H9 (cell line): ENCODE results near the gene FPR2. TPM values are rescaled to one million over a fixed set of nuclear protein-coding genes. Genes with fewer than 3 reads are reported as not detected.

Source experiments
- DNase-seq: peaks from one replicate; pipeline ENCODE4 v3.0.0-alpha.2; 2017
- H2AFZ ChIP-seq: one replicate; pipeline ENCODE4 v1.6.1; 2013; ENCODE audit warnings: mild to moderate bottlenecking, low read length, control low read depth, moderate library complexity
- H2AK5ac ChIP-seq: 2 replicates; pipeline ENCODE4 v1.6.1; 2013; ENCODE audit warnings: low read length, control low read depth, mixed read lengths; ENCODE audit not compliant: insufficient read length
- H2BK120ac ChIP-seq: one replicate; pipeline ENCODE4 v1.6.1; 2013; ENCODE audit warnings: low read depth, mild to moderate bottlenecking, low read length, control low read depth, inconsistent platforms; ENCODE audit not compliant: poor library complexity, severe bottlenecking
- H2BK12ac ChIP-seq: 2 replicates; pipeline ENCODE4 v1.6.1; 2013; ENCODE audit warnings: low read length, control low read depth, mixed read lengths, low read depth; ENCODE audit not compliant: insufficient read length
- H2BK15ac ChIP-seq: 2 replicates; pipeline ENCODE4 v1.6.1; 2013; ENCODE audit warnings: low read depth, low read length, control low read depth
- H2BK20ac ChIP-seq: one replicate; pipeline ENCODE4 v1.6.1; 2013; ENCODE audit warnings: low read depth, mild to moderate bottlenecking, low read length, control low read depth, inconsistent platforms; ENCODE audit not compliant: poor library complexity, severe bottlenecking
- H2BK5ac ChIP-seq: 2 replicates; pipeline ENCODE4 v1.6.1; 2013; ENCODE audit warnings: low read length, control low read depth, mixed read lengths; ENCODE audit not compliant: insufficient read length
- H3K14ac ChIP-seq: 2 replicates; pipeline ENCODE4 v1.6.1; 2013; ENCODE audit warnings: low read length, control low read depth; ENCODE audit not compliant: insufficient read depth
- H3K18ac ChIP-seq: 2 replicates; pipeline ENCODE4 v1.6.1; 2013; ENCODE audit warnings: low read depth, mild to moderate bottlenecking, mixed read lengths, low read length, control low read depth; ENCODE audit not compliant: insufficient read length
- H3K23ac ChIP-seq: 2 replicates; pipeline ENCODE4 v1.6.1; 2013; ENCODE audit warnings: low read length, control low read depth, mixed read lengths, low read depth; ENCODE audit not compliant: insufficient read length
- H3K23me2 ChIP-seq: 2 replicates; pipeline ENCODE4 v1.6.1; 2013; ENCODE audit warnings: low read depth, mild to moderate bottlenecking, mixed read lengths, low read length, control low read depth; ENCODE audit not compliant: insufficient read length, poor library complexity, severe bottlenecking
- H3K27ac ChIP-seq: 2 replicates; pipeline ENCODE4 v1.5.1; 2013; ENCODE audit warnings: low read length, control low read depth, mixed read lengths, low read depth; ENCODE audit not compliant: insufficient read length
- H3K27me3 ChIP-seq: 2 replicates; pipeline ENCODE4 v1.6.1; 2013; ENCODE audit warnings: low read length, control low read depth, inconsistent platforms; ENCODE audit not compliant: insufficient read depth
- H3K4ac ChIP-seq: 2 replicates; pipeline ENCODE4 v1.6.1; 2013; ENCODE audit warnings: low read depth, mild to moderate bottlenecking, control low read depth, inconsistent platforms, low read length, moderate library complexity
- H3K4me1 ChIP-seq: 2 replicates; pipeline ENCODE4 v1.6.1; 2013; ENCODE audit warnings: low read length, control low read depth, inconsistent platforms; ENCODE audit not compliant: insufficient read depth
- H3K4me2 ChIP-seq: 2 replicates; pipeline ENCODE4 v1.6.1; 2013; ENCODE audit warnings: low read length, control low read depth, mixed read lengths; ENCODE audit not compliant: insufficient read length, insufficient read depth
- H3K56ac ChIP-seq: 2 replicates; pipeline ENCODE4 v1.6.1; 2013; ENCODE audit warnings: low read depth, mild to moderate bottlenecking, mixed read lengths, low read length, control low read depth; ENCODE audit not compliant: insufficient read length
- H3K79me1 ChIP-seq: 2 replicates; pipeline ENCODE4 v1.6.1; 2013; ENCODE audit warnings: low read depth, mild to moderate bottlenecking, moderate library complexity, low read length, control low read depth, inconsistent platforms; ENCODE audit not compliant: insufficient read depth, poor library complexity, severe bottlenecking
- H3K79me2 ChIP-seq: 2 replicates; pipeline ENCODE4 v1.6.1; 2013; ENCODE audit warnings: low read length, control low read depth, inconsistent platforms; ENCODE audit not compliant: insufficient read depth
- H3K9ac ChIP-seq: 2 replicates; pipeline ENCODE4 v1.6.1; 2013; ENCODE audit warnings: low read length, control low read depth, mixed read lengths; ENCODE audit not compliant: insufficient read length; ENCODE audit errors: extremely low read depth
- H3K9me3 ChIP-seq: one replicate; pipeline ENCODE4 v1.6.1; 2013; ENCODE audit warnings: low read depth, low read length, inconsistent platforms; ENCODE audit not compliant: control insufficient read depth
- H3T11ph ChIP-seq: one replicate; pipeline ENCODE4 v1.6.1; 2013; ENCODE audit warnings: mild to moderate bottlenecking, low read length, control low read depth, inconsistent platforms
- H4K20me1 ChIP-seq: one replicate; pipeline ENCODE4 v1.6.1; 2013; ENCODE audit not compliant: control insufficient read depth, insufficient read length, insufficient read depth
- H4K5ac ChIP-seq: 2 replicates; pipeline ENCODE4 v1.6.1; 2013; ENCODE audit warnings: low read depth, mild to moderate bottlenecking, mixed read lengths, low read length, control low read depth; ENCODE audit not compliant: insufficient read length
- H4K8ac ChIP-seq: replicated peaks from 2 replicates; pipeline ENCODE4 v1.6.1; 2013; ENCODE audit warnings: low read length, control low read depth, mixed read lengths, low read depth; ENCODE audit not compliant: insufficient read length
- H4K91ac ChIP-seq: 2 replicates; pipeline ENCODE4 v1.6.1; 2013; ENCODE audit warnings: low read depth, mild to moderate bottlenecking, moderate library complexity, mixed read lengths, low read length, control low read depth; ENCODE audit not compliant: insufficient read length
- H3K27ac Mint-ChIP-seq, 3 experiments: 2 replicates in 2 of 3; 3 replicates in 1 of 3; pipeline ENCODE4 v1.8.0; 2020 to 2021; ENCODE audit warnings: mixed read lengths in 3 of 3, mild to moderate bottlenecking in 1 of 3, moderate library complexity in 1 of 3
- H3K27me3 Mint-ChIP-seq: 2 replicates; pipeline ENCODE4 v1.8.0; 2021; ENCODE audit warnings: low read depth, mild to moderate bottlenecking, moderate library complexity, mixed read lengths
- H3K36me3 Mint-ChIP-seq, 3 experiments: 2 replicates in 2 of 3; 3 replicates in 1 of 3; pipeline ENCODE4 v1.8.0; 2020 to 2021; ENCODE audit warnings: low read depth in 3 of 3, mixed read lengths in 3 of 3; ENCODE audit not compliant: insufficient read depth in 1 of 3
- H3K4me1 Mint-ChIP-seq, 2 experiments: 2 replicates each; pipeline ENCODE4 v1.8.0; 2020; ENCODE audit warnings: mixed read lengths in 2 of 2
- H3K4me3 Mint-ChIP-seq, 2 experiments: 2 replicates in 1 of 2; 3 replicates in 1 of 2; pipeline ENCODE4 v1.8.0; 2020 to 2021; ENCODE audit warnings: mild to moderate bottlenecking in 2 of 2, mixed read lengths in 2 of 2, moderate library complexity in 1 of 2
- H3K9me3 Mint-ChIP-seq, 2 experiments: 2 replicates in 1 of 2; 3 replicates in 1 of 2; pipeline ENCODE4 v1.8.0; 2020; ENCODE audit warnings: mild to moderate bottlenecking in 2 of 2, mixed read lengths in 2 of 2, moderate library complexity in 1 of 2
- WGBS: extraction: QIAGEN DNeasy Blood & Tissue Kit; methylation state at CpG from one replicate; pipeline ENCODE4 v1.1.7; 2013; ENCODE audit warnings: missing lambda C conversion rate, low lambda C conversion rate, mixed read lengths; ENCODE audit not compliant: insufficient read length; ENCODE audit errors: extremely low coverage; 5-methylcytosine and 5-hydroxymethylcytosine counted together
- total RNA-seq: library from RNA; stranded (reverse); gene quantifications from 2 replicates; pipeline ENCODE4 v1.2.1, GENCODE V29; 2021
- TF ChIP-seq, protein P1 (sequence below): fragments of 200-600 bp; sonication (generic); conservative IDR thresholded peaks from 3 replicates; pipeline ENCODE4 v1.8.0; 2021; ENCODE audit warnings: antibody characterized with exemption, mild to moderate bottlenecking

The FPR2 gene
- total RNA-seq, 1 experiment from 2014 or later = not detected

DNA sequence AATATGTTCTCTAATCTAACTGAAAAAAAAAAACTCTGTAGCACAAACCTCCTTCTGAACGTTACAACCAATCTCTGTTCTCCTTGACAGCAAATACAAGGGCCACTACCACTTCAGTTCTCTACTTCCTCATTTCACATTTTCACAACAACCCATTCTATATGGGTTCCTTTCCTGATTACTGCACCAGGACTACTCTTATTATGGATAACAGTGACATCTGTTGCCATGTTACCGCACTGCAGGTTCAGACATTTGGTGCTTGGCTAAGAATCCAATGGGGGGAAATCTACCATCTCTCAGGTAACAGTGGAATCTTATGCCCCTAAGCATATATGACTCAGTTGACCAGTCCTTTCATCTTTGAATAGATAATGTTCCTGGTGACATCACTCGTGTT is 22.4 kb downstream of the FPR2 start:
- Histone ChIP-seq H2BK5ac (no peak overlapping the region), H3K4me2 (no peak overlapping the region), H3K27me3 (no peaks in the 10 kb centered on the region), H2BK12ac (no peak overlapping the region), H4K8ac (no peak overlapping the region), H3K4me1 (no peaks in the 10 kb centered on the region), H3K23ac (no peak overlapping the region), H2AK5ac (no peak overlapping the region), H3K14ac (no peak overlapping the region), H3K4ac (no peak overlapping the region), H3K27ac (no peak overlapping the region), H2AFZ (no peak overlapping the region), H3K56ac (no peak overlapping the region), H3T11ph (no peak overlapping the region), H3K9me3 (no peaks in the 10 kb centered on the region), H3K79me1 (no peaks in the 10 kb centered on the region), H4K91ac (no peak overlapping the region), H3K23me2 (no peaks in the 10 kb centered on the region), H3K9ac (no peak overlapping the region), H2BK20ac (no peak overlapping the region), H2BK120ac (no peak overlapping the region), H4K20me1 (no peaks in the 10 kb centered on the region), H2BK15ac (no peak overlapping the region), H3K18ac (no peak overlapping the region), H3K79me2 (no peaks in the 10 kb centered on the region), H4K5ac (no peak overlapping the region)
- Mint-ChIP-seq H3K9me3 (peaks cover 11 to 44% of the 10 kb centered on the region in 2 experiments), H3K27ac (no peak overlapping the region), H3K4me3 (no peak overlapping the region), H3K4me1 (no peaks in the 10 kb centered on the region), H3K36me3 (no peaks in the 10 kb centered on the region), H3K27me3 (peaks cover 39% of the 10 kb centered on the region)
- TF ChIP-seq, protein P1, sequence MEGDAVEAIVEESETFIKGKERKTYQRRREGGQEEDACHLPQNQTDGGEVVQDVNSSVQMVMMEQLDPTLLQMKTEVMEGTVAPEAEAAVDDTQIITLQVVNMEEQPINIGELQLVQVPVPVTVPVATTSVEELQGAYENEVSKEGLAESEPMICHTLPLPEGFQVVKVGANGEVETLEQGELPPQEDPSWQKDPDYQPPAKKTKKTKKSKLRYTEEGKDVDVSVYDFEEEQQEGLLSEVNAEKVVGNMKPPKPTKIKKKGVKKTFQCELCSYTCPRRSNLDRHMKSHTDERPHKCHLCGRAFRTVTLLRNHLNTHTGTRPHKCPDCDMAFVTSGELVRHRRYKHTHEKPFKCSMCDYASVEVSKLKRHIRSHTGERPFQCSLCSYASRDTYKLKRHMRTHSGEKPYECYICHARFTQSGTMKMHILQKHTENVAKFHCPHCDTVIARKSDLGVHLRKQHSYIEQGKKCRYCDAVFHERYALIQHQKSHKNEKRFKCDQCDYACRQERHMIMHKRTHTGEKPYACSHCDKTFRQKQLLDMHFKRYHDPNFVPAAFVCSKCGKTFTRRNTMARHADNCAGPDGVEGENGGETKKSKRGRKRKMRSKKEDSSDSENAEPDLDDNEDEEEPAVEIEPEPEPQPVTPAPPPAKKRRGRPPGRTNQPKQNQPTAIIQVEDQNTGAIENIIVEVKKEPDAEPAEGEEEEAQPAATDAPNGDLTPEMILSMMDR = peak; percentile 52; the same call in 2 of the 3 replicates
- WGBS = no CpG with 5 or more reads among the region's 3 CpGs
- DNase-seq = no peak
